Raji (cell line): ENCODE results near the gene HIC1.

Source experiments
- POLR2A ChIP-seq: IDR thresholded peaks from 2 replicates; pipeline ENCODE4 v1.6.1; 2011; ENCODE audit warnings: low read depth, low read length, control low read depth; ENCODE audit not compliant: insufficient read depth

The HIC1 gene

DNA sequence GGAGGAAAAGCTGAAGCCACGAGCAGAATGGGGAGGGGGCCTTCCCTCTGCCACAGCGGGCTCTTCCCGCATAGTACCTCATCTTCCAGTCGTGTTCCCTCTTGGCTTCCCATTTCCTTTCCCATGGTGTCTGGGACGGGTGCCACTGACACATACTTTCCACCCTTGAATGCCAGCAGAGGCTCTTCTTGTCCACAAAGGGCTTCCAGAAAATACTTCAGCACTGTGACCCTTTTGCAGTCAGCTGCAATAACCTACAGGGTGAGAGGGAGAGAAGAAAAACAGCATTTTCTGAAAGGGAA lies 30.7 kb downstream of the HIC1 start:
- no peak for TF ChIP-seq POLR2A

DNA sequence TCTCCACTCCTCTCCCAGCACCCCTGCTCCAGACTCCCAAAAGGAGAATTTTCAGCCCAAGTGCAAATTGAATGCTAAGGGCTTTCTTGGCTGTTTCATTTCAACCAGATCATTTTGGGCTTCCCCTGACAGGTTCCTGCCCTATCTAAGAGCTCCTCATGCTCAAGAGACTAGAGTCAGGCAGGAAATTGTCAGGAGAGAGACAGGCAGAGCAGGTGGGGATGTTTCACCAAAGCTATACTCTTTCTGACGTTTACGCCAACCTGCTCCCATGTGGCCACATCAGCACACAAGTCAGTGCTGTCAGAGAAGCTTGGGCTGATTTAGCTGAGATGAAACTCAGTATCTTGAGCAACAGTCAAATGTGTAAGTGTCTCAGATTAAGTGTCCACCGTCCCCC lies 31.4 kb downstream of the HIC1 start:
- no peak for TF ChIP-seq POLR2A

DNA sequence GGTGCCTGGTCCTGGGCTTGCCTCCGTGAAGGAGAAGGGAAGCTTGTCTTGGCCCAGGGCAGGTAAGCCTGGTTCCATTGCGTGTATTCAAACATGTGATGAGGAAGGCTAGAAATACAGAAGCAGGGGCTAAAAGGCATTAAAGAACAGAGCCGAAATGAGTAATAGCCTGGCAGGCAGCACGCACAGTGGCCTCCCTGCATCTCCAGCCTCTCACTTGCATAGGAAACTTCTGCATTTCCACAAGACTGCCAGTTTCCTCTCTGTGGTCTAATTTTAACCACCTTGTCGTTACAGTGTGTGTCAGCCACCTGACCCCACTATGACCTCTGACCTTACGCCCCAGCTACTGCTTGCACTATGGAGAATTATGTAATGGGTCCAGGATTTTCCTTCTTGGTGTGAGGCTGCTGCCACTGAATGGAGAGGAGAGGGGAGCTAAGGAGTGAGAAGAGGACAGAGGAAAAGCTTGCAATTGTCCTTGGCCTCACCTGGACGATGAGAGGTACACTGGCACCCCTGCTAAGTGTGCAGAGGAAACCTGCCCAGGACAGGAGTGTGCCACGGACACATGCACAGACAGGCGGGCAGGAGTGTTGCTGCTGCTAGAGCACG lies 32.8 kb downstream of the HIC1 start:
- TF ChIP-seq POLR2A = no peak

DNA sequence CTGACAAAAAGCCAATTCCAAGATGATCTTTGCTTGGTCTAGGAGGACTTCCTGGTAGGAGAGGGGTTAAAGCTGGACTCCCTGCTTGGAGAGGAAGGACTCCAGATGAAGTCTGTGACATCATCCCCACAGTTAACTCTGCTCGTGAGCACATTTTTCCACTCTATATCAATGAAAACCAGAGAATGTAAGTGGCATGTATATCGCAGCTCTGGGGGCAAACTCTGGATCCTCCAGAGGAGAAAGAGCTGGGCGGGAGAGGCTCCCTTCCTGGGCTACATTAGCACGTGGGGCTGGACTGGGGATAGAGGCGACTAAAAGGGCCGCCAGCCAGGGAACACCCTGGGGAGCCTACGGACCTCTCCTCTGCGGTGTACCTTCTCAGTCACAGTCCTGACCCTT lies 34.1 kb downstream of the HIC1 start:
- TF ChIP-seq POLR2A = no peak

DNA sequence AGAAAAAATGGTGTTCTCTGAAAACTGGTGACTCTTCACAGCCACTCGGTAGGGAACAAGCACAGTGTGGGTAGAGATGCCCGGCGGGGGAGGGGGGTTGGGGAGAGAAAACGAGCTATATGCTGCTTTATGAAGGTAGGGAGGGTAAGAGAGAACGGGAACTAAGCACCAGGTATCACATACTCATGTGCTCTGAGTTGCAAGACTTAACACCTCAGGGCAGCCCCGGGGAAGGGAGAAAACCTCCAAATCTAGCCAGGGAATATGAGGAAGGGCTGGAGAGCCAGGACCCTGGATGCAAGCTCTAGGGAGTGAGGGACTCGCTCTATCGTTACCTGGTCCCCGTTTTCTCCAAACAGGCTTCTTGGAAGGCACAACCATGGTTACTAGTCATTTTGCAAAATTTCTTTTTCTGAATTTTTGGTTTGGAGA lies 35.3 kb downstream of the HIC1 start:
- TF ChIP-seq POLR2A = no peak

DNA sequence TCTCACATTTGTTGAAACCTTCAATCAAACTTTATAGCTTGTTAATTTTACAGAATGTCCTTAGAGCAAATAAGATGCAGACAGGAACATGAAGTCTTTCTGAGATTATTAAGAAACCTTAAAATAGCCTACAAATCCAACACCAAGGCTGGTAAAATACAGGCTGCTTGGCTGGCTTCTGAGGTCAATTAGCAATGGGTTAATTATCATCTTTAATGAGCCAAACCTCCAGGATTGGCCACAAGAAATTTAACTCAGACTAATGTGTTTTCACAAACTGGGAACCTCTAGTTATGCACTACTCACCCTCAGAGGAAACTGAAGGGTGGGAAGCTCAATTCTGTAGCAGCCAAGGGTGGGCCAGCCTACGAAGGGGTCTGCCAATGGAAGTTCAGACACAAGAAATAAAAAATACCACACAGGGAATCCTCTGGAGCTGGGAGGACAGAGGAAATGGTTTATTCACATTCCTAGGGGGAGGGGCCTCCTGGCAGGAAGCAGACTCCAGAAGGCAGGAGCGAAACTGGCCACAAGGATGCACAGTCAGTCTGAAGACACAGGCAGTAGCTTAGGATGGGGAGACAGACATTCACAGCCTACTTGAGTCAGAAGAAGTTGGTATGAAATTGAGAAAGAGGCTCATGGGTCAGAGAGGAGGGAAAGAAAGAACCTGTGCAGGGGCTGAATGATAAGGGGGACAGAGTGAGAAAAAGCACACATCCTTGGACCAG lies 36.1 kb downstream of the HIC1 start:
- no peak for TF ChIP-seq POLR2A

DNA sequence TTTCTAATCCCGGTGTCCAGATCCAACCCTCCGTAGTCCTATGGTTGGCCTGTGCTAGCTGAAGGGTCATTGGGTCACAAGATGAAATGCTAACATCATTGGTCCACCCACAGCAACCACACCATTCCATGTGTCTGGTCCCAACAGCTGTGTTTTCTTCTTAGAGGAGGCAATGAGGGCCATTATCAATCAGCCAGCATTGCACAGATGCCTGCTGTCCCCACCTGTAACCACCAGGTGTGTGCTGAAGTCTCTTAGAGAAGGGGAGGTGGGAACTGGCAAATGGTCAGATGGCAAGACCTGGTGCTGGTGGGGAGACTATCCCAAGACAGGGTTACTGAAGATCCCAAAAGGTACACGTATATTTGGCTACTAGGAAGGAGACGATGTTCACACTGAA lies 37.4 kb downstream of the HIC1 start:
- TF ChIP-seq POLR2A = no peak

DNA sequence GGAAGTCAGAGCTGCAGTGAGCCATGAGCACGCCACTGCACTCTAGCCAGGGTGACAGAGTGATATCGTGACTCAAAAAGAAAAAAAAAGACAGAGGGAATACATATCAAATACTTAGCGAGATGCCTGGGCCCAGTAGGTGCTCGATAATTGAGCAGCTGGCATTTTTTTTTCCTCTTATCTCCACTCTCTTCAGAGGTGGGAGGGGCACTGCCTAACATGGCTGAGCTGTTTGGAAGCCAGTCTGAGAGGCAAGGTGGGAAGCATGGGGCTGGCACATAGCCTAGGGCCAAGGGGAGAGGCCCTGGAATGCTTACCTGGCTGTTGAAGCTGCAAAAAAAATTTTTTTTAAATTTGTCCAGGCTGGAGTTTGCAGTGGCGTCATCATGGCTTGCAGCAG lies 38.4 kb downstream of the HIC1 start:
- TF ChIP-seq POLR2A = no peak

DNA sequence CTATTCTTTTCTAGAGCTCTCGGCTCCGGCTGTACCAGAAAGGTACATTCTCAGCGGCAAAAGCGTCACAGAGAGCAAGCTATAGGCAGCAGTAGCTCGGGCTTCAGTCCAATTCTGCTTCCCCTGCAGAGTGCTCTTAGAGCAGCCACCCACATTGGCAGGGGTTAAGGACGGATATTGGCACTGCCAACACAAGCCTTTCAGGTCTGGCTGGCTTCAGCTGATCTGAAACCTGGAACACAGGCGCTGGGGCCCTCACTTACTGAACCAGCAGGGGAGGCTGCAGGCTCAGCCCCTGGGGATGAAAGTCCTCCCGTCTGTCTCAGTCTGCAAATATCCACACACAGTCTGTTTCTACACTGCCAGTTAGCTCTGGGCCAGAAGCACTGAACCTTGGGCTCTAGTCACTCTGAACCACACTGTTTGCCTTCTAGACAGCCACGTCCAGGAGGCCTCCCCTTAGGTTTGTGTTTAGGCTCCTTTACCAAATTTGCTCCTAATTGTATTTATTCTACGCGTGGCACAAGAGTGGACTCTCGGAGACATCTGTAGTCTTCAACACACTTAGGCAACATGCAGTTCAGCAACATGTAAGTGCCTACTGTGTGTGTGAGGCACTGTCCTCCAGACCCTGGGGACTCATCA lies 40.1 kb downstream of the HIC1 start:
- no peak for TF ChIP-seq POLR2A

DNA sequence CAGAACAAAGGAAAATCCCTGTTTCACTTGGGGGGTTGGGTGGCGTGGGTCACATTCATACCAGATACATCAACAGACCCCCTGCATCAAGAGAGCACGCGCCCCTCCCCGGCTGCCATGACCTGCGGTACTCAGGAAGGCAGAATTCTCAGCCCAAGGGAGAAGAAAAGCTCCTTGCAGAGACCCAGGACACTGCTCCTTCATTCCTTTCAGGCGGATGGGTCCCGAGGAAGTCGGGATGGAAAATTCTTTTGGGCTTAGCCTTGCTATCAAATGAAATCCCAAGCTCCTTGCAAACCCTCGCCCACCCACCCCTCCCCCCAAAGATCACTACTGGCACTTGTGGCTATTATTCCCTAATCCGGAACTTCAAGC lies 40.6 kb downstream of the HIC1 start:
- no peak for TF ChIP-seq POLR2A

DNA sequence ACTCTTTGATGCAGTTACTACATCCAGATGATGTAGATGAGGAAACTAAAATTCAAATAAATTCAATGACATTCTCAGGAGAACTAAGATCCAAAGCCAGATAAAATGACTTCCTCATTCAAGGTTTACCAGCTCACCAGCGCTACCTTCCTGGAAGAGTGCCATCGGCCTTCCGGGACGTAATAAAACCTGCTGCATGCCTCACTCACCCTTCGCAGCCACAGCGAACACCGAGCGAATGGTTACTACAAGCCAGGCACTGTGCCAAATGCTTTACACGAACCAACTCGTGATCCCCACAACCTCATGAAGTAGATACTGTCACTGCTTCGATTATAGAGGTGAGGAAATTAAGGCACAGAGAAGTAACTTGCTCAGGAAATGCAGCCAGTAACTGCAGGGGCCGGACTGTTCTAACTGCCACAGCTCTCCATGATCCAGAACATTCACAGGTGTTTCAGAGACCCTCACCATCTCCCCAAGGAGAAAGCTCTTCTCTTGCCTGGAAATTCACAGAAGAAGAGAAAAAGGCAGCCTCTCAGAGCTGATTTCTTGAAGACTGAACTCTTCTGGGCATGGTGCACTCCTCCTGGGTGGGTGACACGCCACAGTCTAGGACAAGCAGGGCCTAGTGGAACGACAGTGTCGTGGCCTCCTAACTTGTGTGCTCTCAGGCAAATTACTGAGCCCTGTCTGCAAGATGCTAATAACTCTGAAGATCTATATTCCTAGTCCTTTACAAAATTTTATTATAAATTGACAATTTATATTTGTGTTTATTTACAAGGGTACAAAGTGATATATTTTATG lies 46.8 kb downstream of the HIC1 start:
- TF ChIP-seq POLR2A = no peak

DNA sequence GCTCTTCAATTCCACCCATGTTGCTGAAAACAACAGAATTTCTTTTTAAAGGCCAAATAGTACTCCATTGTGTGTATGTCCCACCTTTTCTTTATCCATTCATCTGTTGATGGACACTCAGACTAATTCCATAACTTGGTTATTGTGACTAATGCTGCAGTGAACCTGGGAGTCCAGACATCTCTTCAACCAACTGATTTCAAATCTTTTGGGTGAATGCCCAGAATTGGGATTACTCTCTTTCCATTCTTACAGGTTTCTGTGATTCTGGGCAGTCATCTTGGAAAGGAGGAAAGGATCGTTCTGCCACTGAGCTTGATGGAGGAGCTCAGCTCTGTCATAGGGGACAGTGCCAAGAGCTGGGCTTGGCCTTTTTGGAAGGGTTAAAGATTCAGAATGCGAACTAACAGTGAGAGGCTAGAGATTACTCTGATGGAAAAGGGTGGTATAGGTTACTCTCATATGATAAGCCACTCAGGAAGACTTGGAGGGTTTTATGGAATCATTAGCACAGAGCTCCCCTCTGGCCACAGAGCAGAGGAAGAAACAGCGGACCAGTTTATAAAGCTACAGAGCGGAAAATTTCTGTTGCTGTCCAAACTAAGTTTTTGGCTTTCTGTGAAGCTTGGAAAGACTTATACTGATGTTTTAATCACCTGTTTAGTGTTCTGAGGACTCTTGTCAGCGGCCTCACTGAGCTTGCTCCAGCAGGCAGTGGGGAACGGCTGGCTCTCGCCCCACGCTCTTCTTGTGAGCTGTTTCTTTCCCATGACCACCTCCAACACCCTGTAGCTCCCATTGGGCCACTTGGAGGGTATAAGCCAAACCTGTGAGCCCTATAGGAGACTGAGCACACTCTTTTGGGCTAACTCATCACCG lies 48.3 kb downstream of the HIC1 start:
- TF ChIP-seq POLR2A = no peak

DNA sequence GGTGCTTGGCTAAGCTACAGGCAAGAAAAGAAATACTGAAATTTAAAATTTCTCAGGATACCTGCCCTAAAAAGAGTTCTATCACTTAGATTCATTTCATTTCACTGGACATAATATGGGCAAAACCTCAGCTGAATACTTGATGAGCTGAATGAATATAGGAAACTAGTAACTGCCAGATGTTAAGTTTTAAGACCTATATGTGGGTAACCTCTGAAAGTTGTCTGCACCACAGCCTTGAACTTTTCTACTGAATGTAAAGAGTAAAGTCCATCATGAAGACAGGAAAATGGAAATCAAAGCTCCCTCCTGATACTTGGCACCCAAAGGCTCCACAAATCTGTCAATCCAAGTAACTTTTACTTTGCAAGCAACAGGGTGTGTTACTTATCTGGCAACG lies 50.8 kb downstream of the HIC1 start:
- TF ChIP-seq POLR2A = no peak

DNA sequence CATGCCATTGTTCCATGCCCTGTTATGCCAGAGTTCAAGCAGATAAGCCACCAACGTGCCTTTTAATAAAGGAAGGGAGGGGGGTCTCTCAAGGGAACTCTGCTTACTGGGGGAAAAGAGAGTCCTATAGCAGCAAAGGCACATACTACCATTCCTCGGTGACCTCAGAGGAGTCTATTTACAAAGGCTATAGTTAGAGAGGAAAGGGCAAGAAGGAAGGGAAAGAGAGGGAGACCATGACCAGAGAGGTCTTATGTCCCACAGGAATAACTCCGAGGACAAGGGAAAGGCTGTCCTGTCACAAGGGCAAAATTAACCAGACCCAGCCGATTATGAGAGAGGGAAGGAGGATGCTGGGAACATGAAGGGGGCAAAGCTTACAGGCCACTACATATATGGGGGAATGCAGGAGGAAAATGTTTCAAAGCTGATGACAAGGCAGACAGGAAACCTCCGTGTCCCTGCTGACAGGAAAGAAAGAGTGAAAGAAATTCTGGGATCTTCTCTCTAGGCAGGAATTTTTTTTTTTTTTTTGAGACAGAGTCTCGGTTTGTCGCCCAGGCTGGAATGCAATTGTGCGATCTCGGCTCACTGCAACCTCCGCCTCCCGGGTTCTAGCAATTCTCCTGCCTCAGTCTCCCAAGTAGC lies 51.5 kb downstream of the HIC1 start:
- TF ChIP-seq POLR2A = no peak

DNA sequence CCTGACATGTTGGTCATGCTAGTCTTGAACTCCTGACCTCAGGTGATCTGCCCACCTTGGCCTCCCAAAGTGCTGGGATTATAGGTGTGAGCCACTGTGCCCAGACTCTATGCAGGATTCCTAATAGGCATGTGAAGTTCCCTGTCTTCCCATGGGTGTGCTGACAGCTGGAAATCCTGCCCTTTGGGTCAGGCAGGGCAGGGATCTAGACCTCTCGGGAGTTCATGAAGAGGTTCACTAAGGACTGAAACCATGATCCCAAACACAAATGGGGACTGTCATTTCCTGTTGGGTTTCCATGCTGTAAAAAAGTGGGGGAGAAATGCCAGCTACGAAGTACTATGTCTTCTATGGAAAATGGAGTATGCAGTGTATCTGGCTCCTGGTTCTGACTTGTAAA lies 52.1 kb downstream of the HIC1 start:
- TF ChIP-seq POLR2A = no peak

DNA sequence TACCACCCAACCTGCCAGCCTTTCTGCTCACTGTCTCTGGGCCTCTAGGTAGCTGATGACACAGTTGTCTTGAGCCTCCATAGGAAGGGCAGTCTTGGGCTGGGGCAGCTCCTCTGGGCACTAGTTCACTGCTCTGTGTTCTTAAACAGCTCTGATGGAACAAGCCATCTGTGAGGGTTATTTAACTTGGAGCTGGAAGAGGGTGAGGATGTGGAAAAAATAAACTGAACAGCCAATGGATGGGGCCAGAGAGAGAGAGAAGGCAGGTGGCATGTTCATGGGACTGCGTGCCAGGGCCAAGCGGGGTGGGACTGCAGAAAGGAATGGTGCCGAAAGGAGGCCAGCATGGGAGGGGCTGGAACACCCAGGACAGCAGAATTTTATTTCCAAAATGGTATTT lies 52.6 kb downstream of the HIC1 start:
- TF ChIP-seq POLR2A = no peak
